Hematopoietic multipotent progenitor cell treated with erythropoietin and hydrocortisone succinate and interleukin-3 and kit ligand, for 15 days (in vitro differentiated cells): ENCODE measurements around the gene ATP2B1.

Experiments
- DNase-seq: peaks from one replicate; pipeline ENCODE4 v3.0.0-alpha.2; 2015; ENCODE audit warnings: low spot score

Gene ATP2B1

GRCh38 chr12:89539426-89540223, 169.0 kb downstream of the ATP2B1 start:
- DNase-seq = peak; percentile 68

- DNase-seq = no peak
Observed at GRCh38 chr12:89538897-89539296, 169.7 kb downstream of the ATP2B1 start.
